SKM-1 treated with dmso at 0.1 percent for 144 hours (cell line): ENCODE results near the gene ARHGAP22.
A peak's percentile ranks its signal among the peaks of the same experiment; 100 is the strongest.

Experiments used
- DNase-seq: peaks from one replicate; lab custom pipeline; 2025; ENCODE audit not compliant: unreplicated experiment; lab: John Stamatoyannopoulos, UW

The ARHGAP22 gene

DNA sequence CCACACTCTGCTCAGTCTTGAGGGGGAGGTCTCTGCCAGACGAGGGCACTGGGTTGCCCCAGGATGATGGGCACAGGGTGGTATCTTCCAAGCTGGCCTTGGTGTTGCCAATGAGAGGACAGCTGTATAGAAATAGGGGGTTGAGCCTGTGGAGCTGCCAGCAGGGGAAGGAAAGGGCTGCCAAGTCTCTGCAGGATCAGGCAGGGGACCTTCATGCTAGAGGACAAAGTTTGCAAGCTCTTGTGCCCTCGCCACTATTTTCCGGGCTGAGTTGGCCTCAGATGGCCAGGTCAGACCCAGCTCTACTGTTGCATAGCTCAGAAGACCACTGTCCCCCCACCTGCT, 68.7 kb downstream of the ARHGAP22 start:
- DNase-seq: no peak

DNA sequence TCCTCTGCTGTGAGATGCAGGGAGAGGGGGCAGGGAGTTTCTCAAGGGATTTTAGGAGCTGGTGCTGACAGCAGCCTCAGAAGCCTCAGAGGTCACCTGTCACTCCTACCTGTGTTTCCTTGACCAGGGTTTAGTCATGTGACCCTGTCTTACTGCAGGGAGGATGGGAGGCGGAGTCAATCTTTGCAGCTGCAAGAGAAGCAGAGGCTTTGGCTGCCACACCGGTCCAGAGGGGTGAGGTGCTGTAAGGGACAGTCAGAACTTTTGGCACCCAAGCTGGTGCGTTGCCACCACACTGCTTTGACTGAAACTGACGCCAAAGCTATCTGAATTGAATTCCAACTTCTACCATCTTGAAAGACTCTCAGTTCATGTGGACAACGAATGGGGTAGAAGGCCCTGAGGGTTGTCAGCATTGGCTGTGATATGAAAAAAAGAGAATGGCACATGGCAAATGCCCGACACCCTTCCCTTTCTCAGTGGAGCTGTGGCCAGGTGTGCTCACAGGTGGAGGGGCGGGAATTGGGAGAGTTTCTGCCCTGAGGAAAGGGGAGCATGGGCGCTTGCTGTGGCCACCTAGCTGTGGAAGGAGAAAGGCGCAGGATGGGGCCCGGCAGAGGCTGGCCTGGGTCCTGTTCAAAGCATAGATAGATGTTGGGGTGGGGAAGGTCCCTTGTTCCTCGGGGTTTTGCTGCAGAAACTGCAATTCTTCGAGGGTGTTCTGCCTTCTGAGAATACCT, 69.3 kb downstream of the ARHGAP22 start:
- no peak for DNase-seq

DNA sequence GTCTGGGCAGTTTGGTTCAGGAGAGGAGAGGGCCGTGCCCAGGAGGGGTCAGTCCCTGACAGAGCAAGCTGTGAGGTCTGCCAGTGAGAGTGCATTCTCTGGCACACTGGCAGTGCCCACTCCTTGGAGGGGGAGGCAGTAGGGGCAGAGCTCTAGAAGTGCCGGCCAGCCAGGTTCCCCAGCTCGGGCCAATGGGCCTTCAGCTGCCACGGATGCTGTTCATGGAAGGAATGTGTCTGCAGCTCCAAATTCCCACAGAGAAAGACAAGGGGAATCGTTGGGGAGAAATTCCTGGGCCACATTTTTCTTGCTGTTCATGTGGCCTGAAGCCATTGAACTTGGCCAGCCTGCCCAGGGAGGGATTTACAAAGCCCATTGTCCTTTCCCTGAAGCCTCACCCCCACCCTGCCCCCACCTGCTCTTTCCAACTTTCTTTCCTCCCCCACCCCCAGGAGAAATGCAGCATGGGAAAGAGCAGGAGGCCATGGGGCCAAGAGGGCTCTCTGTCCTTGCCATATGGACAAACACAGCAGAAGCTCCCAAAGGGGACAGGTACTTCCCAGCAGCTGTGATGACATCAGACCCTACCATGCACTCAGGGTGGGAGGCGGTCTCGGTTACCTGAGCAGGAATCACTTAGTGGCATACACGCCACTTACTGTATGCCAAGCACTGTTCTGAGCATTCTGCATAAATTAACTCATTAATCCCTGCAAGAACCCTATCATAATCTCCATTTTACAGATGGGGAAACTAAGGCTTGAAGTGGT, 70.7 kb downstream of the ARHGAP22 start:
- no peak for DNase-seq

DNA sequence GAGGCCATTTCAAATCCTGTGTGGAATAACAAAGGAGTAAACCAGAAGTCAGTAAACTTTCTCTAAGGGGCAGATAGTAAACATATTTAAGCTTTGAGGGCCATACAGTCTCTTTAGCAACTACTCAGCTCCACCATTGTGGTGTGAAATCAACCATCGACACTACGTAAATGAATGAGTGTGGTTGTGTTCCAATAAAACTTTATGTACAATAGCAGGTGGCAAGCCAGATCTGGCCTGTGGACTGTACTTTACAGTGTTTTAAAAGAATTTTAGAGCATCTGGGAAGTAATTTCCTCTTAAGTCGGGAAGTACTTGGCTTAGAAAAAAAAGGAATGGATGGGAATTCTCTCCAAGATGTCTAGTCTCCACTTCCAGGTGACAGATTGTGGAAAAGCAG, 71.3 kb downstream of the ARHGAP22 start:
- no peak for DNase-seq

DNA sequence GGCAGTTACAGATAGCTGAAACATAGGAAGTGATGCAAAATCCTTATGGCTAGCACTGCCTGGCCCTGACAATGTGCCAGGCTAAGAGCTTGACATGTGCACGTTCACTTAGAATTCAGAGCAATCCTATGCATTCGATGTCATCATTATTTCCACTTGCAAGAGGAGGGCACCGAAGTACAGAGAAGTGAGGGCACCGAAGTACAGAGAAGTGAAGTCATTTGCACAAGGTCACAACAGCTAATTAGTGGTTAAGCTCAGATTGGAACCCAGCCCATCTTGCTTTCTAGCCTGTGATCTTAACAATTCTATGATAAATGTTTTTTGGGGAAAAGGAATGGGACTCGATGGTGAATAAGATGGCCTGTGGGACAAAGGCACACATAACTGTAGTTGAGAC, 73.4 kb downstream of the ARHGAP22 start:
- DNase-seq: no peak

DNA sequence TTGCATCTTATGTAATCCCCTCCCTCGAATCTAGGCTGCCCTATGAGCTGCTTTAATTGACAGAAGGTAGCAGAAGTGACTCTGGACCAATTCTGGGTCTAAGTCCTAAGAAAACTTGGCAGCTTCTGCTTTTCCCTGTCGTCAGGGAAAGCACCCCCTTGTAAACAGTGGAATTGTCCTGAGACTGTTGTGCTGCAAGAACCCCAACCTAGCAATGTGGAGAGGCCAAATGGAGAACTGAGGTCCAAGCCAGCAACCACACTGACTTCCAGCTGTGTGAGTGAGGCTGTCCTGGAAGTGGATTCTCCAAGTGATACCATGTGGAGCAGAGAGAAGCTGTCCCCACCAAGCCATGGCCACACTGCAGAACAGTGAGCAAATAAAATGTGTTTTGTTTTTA, 75.5 kb downstream of the ARHGAP22 start:
- DNase-seq: peak; percentile 15

DNA sequence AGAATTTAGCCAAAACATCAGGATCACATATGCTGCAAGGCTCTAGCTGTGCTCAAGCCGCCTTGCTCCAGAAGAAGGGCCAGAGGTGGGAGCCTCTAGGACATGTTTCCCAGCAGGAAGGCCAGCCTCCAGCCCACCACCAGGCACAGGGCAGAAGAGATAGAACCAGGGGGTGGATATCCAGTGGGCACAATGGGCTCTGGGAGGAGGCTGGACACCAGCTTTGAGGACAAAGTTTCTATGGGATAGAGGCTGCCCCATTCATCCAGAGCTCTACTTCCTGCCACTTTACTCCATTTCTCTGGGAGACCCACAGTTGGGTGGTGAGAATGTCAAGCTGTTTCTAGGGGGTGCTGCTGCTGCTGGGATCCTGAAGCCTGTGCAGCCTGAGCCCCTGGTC, 77.1 kb downstream of the ARHGAP22 start:
- no peak for DNase-seq

DNA sequence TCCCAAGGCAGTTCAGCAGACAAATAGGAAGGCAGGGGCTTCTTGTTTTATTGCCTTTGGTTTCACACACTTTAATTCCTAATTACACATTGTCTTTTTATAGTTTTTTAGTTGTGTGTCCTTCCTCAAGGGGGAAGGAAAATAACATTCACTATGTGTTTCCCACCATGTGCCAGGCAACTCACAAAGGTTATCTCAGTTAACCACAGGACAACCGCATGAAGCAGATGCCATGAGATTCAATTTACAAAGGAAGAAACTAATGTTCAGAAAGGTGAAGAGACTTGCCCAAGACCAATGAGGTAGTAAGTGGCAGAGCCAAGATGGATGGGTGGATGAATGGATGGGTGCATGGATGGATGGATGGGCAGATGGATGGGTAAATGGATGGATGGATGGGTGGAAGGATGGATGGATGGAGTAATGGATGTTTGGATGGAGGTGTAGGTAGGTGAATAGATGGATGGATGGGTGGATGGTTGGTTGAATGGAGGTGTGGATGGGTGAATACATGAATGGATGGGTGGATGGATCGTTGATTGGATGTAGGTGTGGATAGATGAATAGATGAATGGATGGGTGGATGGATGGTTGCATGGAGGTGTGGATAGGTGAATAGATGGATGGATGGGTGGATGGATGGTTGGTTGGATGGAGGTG, 77.9 kb downstream of the ARHGAP22 start:
- DNase-seq: no peak

DNA sequence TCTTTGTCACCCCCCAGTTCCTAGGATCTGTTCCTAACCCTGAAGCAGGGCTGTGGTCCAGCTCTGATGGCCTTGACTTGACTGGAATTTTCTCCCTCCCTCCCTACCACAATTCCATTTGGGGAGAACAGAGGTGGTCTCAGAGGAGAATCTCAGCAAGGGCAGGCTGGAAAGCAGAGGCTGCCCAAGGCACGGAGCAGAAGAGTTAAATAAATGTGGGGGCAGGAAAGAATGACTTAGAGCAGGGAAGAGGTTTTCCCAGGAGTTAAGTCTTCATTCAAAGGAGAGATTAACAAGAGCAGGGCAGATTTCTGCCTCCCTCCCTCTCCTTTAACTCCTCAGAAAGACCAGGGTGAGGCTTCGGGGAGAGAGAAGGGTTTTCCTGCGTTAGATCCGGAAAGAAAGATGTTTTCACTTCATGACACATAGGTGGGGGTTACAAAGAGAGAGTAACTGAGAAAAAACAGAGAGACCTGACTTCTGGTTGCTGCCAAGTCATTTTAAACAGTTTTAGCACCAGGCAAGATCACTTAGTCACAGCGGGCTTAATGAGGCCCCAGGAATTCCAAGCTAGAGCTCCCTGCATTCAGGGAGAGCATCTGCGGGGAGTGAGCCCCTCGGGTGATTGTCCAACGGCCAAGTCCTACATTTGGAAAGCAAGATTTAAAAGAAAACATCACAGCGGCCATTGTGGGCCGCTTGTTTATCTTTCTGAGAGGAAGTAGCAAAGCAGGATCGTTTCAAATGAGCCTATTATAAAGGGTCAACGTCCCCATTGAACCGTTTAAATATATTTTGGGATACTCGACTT, 78.7 kb downstream of the ARHGAP22 start:
- no peak for DNase-seq

DNA sequence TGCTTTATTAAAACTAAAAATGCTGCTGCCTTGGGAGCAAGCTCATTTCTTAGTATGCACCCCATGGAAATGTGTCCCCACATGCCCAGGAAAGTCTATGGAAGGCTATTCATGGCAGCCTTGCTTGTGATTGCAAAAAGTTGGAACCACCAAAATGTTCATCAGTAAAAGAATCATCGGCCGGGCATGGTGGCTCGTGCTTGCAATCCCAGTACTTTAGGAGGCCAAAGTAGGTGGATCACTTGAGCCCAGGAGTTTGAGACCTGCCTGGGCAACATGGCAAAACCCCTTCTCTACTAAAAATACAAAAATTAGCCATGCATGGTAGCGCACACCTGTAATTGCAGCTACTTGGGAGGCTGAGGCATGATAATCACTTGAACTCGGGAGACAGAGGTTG, 79.8 kb downstream of the ARHGAP22 start:
- no peak for DNase-seq

DNA sequence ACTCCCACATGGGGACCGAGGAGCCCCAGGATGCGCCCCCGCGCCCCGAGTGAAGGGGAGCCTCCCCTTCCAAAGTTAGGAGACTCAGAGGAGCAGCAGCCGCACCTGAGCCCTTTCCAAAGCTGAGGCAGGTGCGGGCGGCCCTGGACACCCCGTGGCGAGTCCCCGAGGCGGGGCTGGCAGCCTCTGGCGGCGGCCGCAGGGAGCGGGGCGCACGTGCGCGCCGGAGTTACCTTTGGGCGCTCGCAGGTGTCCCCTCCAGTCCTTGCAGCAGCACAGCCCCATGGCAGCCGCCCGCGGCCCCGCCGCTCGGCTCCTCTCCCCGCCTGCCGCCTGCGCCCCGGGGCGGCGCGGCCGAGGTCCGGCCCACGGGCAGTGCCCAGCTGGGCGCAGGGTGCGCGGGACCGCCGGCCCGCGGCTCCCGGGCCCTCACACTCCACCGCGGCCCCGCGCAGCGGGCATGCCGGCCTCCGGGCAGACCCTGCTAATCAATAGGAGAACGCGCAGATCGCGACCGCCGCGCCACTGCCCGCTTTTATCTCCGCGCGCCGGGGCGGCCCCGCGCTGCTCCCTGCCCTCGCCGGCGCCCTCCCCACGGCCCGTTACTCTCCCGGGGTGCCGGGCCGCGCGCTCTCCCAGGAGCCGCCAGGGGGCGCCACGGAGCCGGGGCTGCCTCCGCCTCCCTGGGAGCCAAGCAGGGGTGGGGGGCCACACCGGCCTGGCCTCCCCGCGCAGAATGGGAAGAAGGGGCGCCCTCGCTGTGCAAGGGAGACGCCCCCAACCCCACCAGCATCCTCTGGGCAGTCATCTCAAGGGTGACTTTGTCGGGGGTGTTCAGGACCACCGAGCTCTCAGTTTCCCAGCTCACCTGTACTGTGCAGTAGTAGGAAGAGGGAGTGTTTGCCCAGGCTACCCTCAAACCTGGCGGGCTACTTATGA, 80.8 kb downstream of the ARHGAP22 start:
- DNase-seq: peak; percentile 30

DNA sequence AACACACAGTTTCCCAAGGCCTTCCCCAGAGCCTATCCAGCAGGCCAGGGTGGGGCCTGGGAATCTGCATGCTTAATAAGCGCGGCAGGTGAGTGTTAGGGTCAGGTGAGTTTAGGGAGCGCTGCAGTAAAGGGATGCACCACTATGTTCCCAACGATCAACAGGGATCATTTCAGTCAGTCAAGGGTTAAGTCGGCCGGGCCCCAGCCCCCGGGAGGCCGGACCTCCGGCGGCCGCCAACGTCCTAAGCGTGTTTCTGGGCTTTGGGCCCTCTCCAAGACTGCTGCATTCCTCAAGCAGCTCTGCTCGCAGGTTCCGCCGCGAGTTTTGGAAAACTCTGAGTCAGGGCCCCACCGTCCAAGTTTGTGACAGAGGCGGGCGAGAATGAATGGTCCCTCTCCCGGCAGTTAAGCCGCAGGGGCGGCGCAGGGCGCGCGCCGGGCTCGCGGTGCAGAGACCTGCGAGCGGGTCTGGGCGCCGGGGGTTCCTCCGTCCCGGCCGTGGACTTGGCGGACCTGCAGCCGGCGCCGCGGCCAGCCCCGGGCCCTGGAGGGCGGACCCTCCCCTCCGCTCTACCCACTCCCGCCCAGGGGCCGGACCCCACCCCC, 81.6 kb downstream of the ARHGAP22 start:
- DNase-seq: no peak

DNA sequence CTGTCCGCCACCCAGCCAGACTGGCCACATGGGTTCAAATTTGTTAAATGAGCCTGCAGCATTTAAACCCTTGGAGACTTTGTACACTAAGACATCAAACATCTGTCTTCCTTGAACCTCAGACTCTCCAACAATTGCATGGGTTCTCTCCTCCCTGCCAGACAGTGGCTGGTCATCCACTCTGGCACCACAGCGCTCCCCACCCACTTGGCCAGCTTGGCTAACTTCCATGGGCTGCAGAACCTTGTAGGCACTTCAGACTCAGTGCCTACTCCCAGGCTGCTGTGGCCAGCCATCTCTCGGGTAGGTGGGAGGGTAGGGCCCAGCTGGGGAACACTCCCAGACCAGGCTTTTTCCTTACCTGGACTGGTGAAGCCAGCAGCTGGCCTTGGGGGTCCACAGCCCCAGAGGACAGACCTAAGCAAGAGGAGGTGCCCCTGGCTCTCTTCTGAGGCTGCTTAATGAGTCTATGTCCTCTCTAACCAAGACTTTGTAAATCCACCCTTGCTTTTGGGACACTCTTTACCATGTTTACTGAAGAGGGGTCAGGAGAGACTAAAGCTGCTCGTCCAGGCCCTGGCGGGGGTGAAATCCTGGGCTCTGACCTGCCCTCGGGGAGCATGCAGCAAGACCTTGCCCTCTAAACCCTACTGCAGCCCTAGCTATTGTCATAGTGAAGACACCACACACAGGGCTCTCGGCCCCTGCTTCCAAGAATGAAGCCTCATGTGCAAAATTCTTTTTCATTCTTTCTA, 82.7 kb downstream of the ARHGAP22 start:
- DNase-seq: no peak

DNA sequence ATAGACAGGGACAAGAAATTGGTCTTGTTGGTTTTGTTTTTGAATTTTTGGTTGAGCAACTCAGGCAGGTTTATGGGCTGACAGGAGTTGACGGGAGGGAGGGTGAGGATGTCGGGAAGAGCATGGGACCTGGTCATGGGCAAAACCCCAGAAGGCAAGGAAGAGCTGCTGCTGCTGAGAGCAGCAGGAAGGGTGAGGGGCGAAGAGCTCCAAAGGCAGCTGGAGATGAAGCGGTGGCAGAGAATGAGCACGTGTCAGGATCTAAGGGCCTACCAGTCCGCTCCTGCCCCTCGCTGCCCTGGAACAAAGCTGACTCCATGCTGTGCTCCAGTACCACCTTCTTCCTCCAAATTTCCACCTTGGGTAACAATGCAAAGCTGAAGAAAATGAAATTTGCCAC, 84.3 kb downstream of the ARHGAP22 start:
- no peak for DNase-seq

DNA sequence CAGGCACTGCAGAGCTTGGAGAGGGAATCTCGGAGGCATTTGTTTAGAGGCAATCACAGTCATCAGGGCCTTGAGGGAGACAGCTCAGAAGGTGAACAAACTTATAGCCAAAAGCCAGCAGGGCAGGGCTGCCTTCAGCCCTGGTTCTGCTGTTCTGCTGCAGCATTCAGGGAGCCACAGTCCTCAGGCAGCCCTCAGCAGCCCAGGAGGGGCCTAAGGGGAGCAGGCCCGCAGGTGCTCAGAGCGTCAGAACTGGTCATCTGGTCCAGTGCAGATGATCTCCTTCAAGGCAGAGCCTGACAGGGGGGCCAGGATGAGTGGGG, 84.7 kb downstream of the ARHGAP22 start:
- no peak for DNase-seq

DNA sequence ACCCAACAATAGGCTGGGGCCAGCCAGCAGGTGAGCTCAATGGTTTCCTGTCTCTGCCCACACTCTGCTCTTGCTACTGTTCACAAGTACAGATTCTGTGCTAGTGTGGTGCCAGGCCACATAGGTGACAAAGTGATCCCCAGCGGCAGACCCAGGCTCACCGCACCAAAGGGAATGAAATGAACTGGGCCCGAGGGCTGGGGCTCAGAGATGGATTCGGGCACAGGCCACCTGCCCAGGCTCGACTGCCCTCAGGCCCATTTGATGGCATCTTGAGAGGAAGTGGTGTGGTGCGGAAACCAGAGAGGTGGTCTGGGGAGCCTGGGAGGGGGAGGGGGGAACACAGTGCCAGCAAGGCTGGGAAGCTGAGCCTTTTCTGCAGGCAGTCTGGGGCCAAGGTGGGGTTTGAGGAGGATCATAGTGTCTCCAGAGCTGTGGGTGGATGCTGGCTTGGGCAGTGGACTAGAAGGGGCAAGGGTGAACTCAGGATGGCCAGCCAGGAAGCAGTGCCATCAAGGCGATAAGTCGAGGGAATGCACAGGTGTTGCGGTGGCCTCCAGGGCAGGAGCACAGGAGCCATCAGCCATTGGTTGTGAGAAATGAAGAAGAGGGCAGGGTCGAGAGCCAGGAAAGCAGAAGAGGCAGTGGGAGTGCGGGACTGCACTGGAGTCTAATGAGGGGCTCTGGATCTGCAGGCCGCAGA, 85.2 kb downstream of the ARHGAP22 start:
- DNase-seq: no peak

DNA sequence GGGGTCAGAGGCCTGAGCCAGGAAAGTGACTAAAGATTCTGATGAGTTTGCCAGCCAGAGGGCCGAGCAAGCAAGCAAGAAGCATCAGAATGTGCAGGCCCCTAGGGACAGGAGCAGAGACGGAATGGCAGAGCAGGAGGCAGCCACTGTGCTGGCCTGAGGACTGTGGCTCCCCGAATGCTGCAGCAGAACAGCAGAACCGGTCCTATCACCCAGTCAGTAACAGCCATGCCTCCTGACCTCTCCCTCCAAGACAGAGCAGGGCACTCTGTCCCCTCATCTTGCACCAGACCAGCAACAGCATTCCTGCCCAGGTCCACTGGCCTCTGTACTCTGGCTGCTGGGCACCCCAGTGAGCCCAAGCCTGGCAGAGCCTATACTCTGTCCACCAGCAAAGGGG, 85.9 kb downstream of the ARHGAP22 start:
- DNase-seq: no peak

DNA sequence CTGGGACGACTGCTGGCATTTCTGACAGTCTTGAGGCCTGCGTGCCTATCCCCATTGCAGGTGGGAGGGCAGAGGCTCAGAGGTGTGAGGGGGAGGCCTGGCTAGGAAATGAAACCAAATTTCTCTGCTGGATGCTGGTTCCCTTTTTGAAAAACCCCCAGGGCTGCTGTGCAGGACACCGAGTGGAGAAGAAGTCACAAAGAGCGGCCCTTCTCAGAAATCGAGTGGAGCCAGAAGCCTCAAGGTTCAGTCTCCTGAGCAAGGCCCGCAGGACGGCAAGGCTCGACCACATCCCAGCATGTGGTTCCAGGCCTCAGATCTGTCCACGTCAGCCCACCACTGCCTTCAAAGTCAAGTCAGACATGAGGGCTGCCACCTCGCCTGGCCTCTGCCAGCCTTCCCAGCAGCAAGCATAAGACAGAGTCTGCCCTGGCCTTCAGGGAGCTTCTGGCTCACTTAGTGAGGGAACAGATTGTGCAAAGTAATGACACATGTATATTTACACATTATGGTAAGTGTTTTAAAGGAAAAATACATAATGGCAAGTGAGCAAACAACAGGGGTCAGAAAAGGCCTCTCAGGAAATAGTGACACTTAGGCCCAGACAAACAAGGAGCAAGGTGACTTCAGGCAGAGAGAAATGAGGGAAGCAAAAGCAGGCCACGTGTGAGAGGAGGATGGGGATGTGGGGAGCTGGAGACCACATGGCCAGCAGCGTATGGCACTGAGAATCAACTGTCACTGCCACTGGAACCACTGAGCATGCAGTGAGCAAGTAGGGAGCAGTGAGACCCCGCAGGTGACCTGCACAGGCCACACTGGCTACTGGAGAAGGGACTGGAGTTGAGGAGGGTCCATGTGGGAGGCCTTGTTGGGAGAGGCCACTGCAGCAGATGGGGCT, 86.7 kb downstream of the ARHGAP22 start:
- peak; percentile 39 for DNase-seq
